SH-SY5Y (cell line): ENCODE measurements around the gene FANCC.

Experiments used
- GATA2 ChIP-seq: IDR thresholded peaks from 2 replicates; pipeline ENCODE4 v1.6.1; 2011; ENCODE audit warnings: mild to moderate bottlenecking, low read depth, low read length
- GATA3 ChIP-seq: IDR thresholded peaks from 2 replicates; pipeline ENCODE4 v1.6.1; 2011; ENCODE audit warnings: low read depth, mild to moderate bottlenecking, low read length, moderate library complexity

GRCh38 chr9:95102572-95102971 lies 214.9 kb downstream of the FANCC start:
- no peak for TF ChIP-seq GATA3
- TF ChIP-seq GATA2 = no peak
